Measurements from ENCODE around the gene EGF.

Gene EGF

GRCh38 chr4:110046588-110047049 is 133.9 kb downstream of the EGF start:
- Histone ChIP-seq H3K36me3 (ENCODE audit: control insufficient read depth in 1 of 2, insufficient read depth in 2 of 2, low read depth in 1 of 2, low read length in 2 of 2) (peaks cover 3 to 6% of the 10 kb centered on the region in 2 experiments), H2AFZ (ENCODE audit: low read depth, low read length) (no peak overlapping the region), H2BK12ac (ENCODE audit: low read length in 2 of 2) (no peak overlapping the region), H3K23ac (ENCODE audit: low read length in 2 of 2) (no peak overlapping the region), H3K9me3 (ENCODE audit: control insufficient read depth, low read length) (no peaks in the 10 kb centered on the region), H3K27ac (ENCODE audit: low read length, poor library complexity, severe bottlenecking) (no peak overlapping the region), H3K14ac (ENCODE audit: low read length in 2 of 2) (no peak overlapping the region), H4K8ac (ENCODE audit: low read length) (no peak overlapping the region), H3K27me3 (ENCODE audit: control insufficient read depth in 1 of 2, insufficient read depth in 1 of 2, low read length in 2 of 2) (no peaks in the 10 kb centered on the region), H2BK5ac (ENCODE audit: low read depth, low read length, poor library complexity, severe bottlenecking) (no peak overlapping the region), H3K18ac (ENCODE audit: low read depth in 1 of 2, low read length in 2 of 2) (no peak overlapping the region), H3K4ac (ENCODE audit: low read depth in 1 of 2, low read length in 2 of 2) (no peak overlapping the region), H3K4me3 (ENCODE audit: insufficient read depth in 1 of 2, low read depth in 1 of 2, low read length in 2 of 2) (no peak overlapping the region), H2BK15ac (ENCODE audit: low read depth, poor library complexity, severe bottlenecking) (no peak overlapping the region), H3K79me1 (replicated peaks; ENCODE audit: low read length, poor library complexity, severe bottlenecking) (no peaks in the 10 kb centered on the region), H3K4me2 (ENCODE audit: low read length, poor library complexity, severe bottlenecking) (no peak overlapping the region), H2BK120ac (ENCODE audit: low read depth, low read length) (no peak overlapping the region), H3K4me1 (ENCODE audit: control insufficient read depth, insufficient read depth, low read depth, low read length) (peaks cover 10% of the 10 kb centered on the region), H2AK5ac (ENCODE audit: low read length, severe bottlenecking) (no peak overlapping the region), H4K91ac (ENCODE audit: low read length) (no peak overlapping the region), H3K9ac (ENCODE audit: low read length) (no peak overlapping the region)
- 74% methylated on average over 5 of the region's 5 CpGs for WGBS
- peak; percentile 58 for DNase-seq

GRCh38 chr4:110049951-110050925 is 137.6 kb downstream of the EGF start:
- Histone ChIP-seq H3K14ac (ENCODE audit: low read length in 2 of 2) (no peak overlapping the region), H2BK12ac (ENCODE audit: low read length in 2 of 2) (no peak overlapping the region)
- DNase-seq = peak; percentile 59

GRCh38 chr4:110055158-110055768 is 142.6 kb downstream of the EGF start:
- WGBS = 93% methylated on average over 3 of the region's 3 CpGs
- no peak overlapping the region for H3K9ac ChIP-seq (ENCODE audit: low read length)
- DNase-seq = peak; percentile 36

More at GRCh38 chr4:110049951-110050925, 137.6 kb downstream of the EGF start:
- Histone ChIP-seq H4K91ac (ENCODE audit: low read length) (no peak overlapping the region), H3K9ac (ENCODE audit: low read length) (no peak overlapping the region), H3K79me1 (replicated peaks; ENCODE audit: low read length, poor library complexity, severe bottlenecking) (no peaks in the 10 kb centered on the region), H2BK5ac (ENCODE audit: low read depth, low read length, poor library complexity, severe bottlenecking) (no peak overlapping the region), H3K23ac (ENCODE audit: low read length in 2 of 2) (no peak overlapping the region), H3K4me2 (ENCODE audit: low read length, poor library complexity, severe bottlenecking) (no peak overlapping the region), H3K4me3 (ENCODE audit: insufficient read depth in 1 of 2, low read depth in 1 of 2, low read length in 2 of 2) (no peak overlapping the region), H2BK120ac (ENCODE audit: low read depth, low read length) (no peak overlapping the region), H3K4me1 (ENCODE audit: control insufficient read depth, insufficient read depth, low read depth, low read length) (no peaks in the 10 kb centered on the region), H3K4ac (ENCODE audit: low read depth in 1 of 2, low read length in 2 of 2) (no peak overlapping the region), H2BK15ac (ENCODE audit: low read depth, poor library complexity, severe bottlenecking) (no peak overlapping the region), H3K36me3 (ENCODE audit: control insufficient read depth in 1 of 2, insufficient read depth in 2 of 2, low read depth in 1 of 2, low read length in 2 of 2) (peaks cover 3 to 6% of the 10 kb centered on the region in 2 experiments), H4K8ac (ENCODE audit: low read length) (no peak overlapping the region), H3K27me3 (ENCODE audit: control insufficient read depth in 1 of 2, insufficient read depth in 1 of 2, low read length in 2 of 2) (no peaks in the 10 kb centered on the region), H2AFZ (ENCODE audit: low read depth, low read length) (no peak overlapping the region), H3K27ac (ENCODE audit: low read length, poor library complexity, severe bottlenecking) (no peak overlapping the region), H3K9me3 (ENCODE audit: control insufficient read depth, low read length) (no peaks in the 10 kb centered on the region), H3K18ac (ENCODE audit: low read depth in 1 of 2, low read length in 2 of 2) (no peak overlapping the region), H2AK5ac (ENCODE audit: low read length, severe bottlenecking) (no peak overlapping the region)
- WGBS = 69% methylated on average over 5 of the region's 9 CpGs

GRCh38 chr4:110058677-110059076 is 146.0 kb downstream of the EGF start:
- DNase-seq = no peak
- 100% methylated on average over 1 of the region's 1 CpG for WGBS
- no peak overlapping the region for H3K23ac ChIP-seq (ENCODE audit: low read length in 2 of 2)

More at GRCh38 chr4:110055158-110055768, 142.6 kb downstream of the EGF start:
- H3K18ac ChIP-seq (ENCODE audit: low read depth in 1 of 2, low read length in 2 of 2) = no peak overlapping the region
- H2BK12ac ChIP-seq (ENCODE audit: low read length in 2 of 2) = no peak overlapping the region
- no peak overlapping the region for H3K4me3 ChIP-seq (ENCODE audit: insufficient read depth in 1 of 2, low read depth in 1 of 2, low read length in 2 of 2)
- no peak overlapping the region for H3K27ac ChIP-seq (ENCODE audit: low read length, poor library complexity, severe bottlenecking)
- no peak overlapping the region for H2BK15ac ChIP-seq (ENCODE audit: low read depth, poor library complexity, severe bottlenecking)
- no peak overlapping the region for H3K14ac ChIP-seq (ENCODE audit: low read length in 2 of 2)
- H4K8ac ChIP-seq (ENCODE audit: low read length) = peak overlapping the region; percentile 9
- no peaks in the 10 kb centered on the region for H3K27me3 ChIP-seq (ENCODE audit: control insufficient read depth in 1 of 2, insufficient read depth in 1 of 2, low read length in 2 of 2)
- H3K4me2 ChIP-seq (ENCODE audit: low read length, poor library complexity, severe bottlenecking) = no peak overlapping the region
- peaks cover 6% of the 10 kb centered on the region for H3K79me1 ChIP-seq (replicated peaks; ENCODE audit: low read length, poor library complexity, severe bottlenecking)
- H2AK5ac ChIP-seq (ENCODE audit: low read length, severe bottlenecking) = peak overlapping the region; percentile 61
- H3K4ac ChIP-seq (ENCODE audit: low read depth in 1 of 2, low read length in 2 of 2) = no peak overlapping the region
- no peak overlapping the region for H3K23ac ChIP-seq (ENCODE audit: low read length in 2 of 2)
- H3K4me1 ChIP-seq (ENCODE audit: control insufficient read depth, insufficient read depth, low read depth, low read length) = peaks cover 2% of the 10 kb centered on the region
- peaks cover 3 to 6% of the 10 kb centered on the region in 2 experiments for H3K36me3 ChIP-seq (ENCODE audit: control insufficient read depth in 1 of 2, insufficient read depth in 2 of 2, low read depth in 1 of 2, low read length in 2 of 2)
- H2BK5ac ChIP-seq (ENCODE audit: low read depth, low read length, poor library complexity, severe bottlenecking) = no peak overlapping the region
- no peak overlapping the region for H4K91ac ChIP-seq (ENCODE audit: low read length)
- H2AFZ ChIP-seq (ENCODE audit: low read depth, low read length) = no peak overlapping the region
- no peak overlapping the region for H2BK120ac ChIP-seq (ENCODE audit: low read depth, low read length)
- H3K9me3 ChIP-seq (ENCODE audit: control insufficient read depth, low read length) = no peaks in the 10 kb centered on the region

More at GRCh38 chr4:110058677-110059076, 146.0 kb downstream of the EGF start:
- Histone ChIP-seq H2BK5ac (ENCODE audit: low read depth, low read length, poor library complexity, severe bottlenecking) (no peak overlapping the region), H3K27me3 (ENCODE audit: control insufficient read depth in 1 of 2, insufficient read depth in 1 of 2, low read length in 2 of 2) (no peaks in the 10 kb centered on the region), H3K9me3 (ENCODE audit: control insufficient read depth, low read length) (no peaks in the 10 kb centered on the region), H3K4me3 (ENCODE audit: insufficient read depth in 1 of 2, low read depth in 1 of 2, low read length in 2 of 2) (no peak overlapping the region), H3K4me2 (ENCODE audit: low read length, poor library complexity, severe bottlenecking) (no peak overlapping the region), H3K36me3 (ENCODE audit: control insufficient read depth in 1 of 2, insufficient read depth in 2 of 2, low read depth in 1 of 2, low read length in 2 of 2) (no peaks in the 10 kb centered on the region), H3K27ac (ENCODE audit: low read length, poor library complexity, severe bottlenecking) (no peak overlapping the region), H2AK5ac (ENCODE audit: low read length, severe bottlenecking) (no peak overlapping the region), H3K4ac (ENCODE audit: low read depth in 1 of 2, low read length in 2 of 2) (no peak overlapping the region), H3K14ac (ENCODE audit: low read length in 2 of 2) (no peak overlapping the region), H3K4me1 (ENCODE audit: control insufficient read depth, insufficient read depth, low read depth, low read length) (peaks cover 2% of the 10 kb centered on the region), H3K18ac (ENCODE audit: low read depth in 1 of 2, low read length in 2 of 2) (no peak overlapping the region), H4K91ac (ENCODE audit: low read length) (no peak overlapping the region), H3K9ac (ENCODE audit: low read length) (no peak overlapping the region), H4K8ac (ENCODE audit: low read length) (no peak overlapping the region), H2BK15ac (ENCODE audit: low read depth, poor library complexity, severe bottlenecking) (no peak overlapping the region), H3K79me1 (replicated peaks; ENCODE audit: low read length, poor library complexity, severe bottlenecking) (peaks cover 6% of the 10 kb centered on the region), H2BK12ac (ENCODE audit: low read length in 2 of 2) (no peak overlapping the region), H2AFZ (ENCODE audit: low read depth, low read length) (no peak overlapping the region), H2BK120ac (ENCODE audit: low read depth, low read length) (no peak overlapping the region)

Data from mesenchymal stem cell (in vitro differentiated cells and primary cell).